ENCODE measurements around the gene INTS1. TPM values are rescaled to one million over a fixed set of nuclear protein-coding genes. Genes with fewer than 3 reads are reported as not detected.

INTS1 gene
- polyA plus RNA-seq, 3 donors, result 5.5 to 64.3 (median 7.3) TPM

GRCh38 chr7:1552200-1552599, 48.0 kb upstream of the INTS1 start:
- no peaks in the 10 kb centered on the region for H3K4me1 ChIP-seq (ENCODE audit: control insufficient read depth in 1 of 2, insufficient read depth in 2 of 2, low read length in 2 of 2)
- no peaks in the 10 kb centered on the region for H3K9me3 ChIP-seq (replicated peaks in 1 of 2; ENCODE audit: control insufficient read depth in 1 of 2, insufficient read depth in 1 of 2, low read length in 2 of 2)
- peaks cover 4% of the 10 kb centered on the region for H3K4me1 Mint-ChIP-seq
- no peaks in the 10 kb centered on the region for H3K27me3 ChIP-seq (ENCODE audit: control insufficient read depth in 2 of 2, insufficient read depth in 2 of 2, low read length in 2 of 2)
- H3K9me3 Mint-ChIP-seq, result peaks cover 0 to 5% (median 0%) of the 10 kb centered on the region in 7 donors
- WGBS (ENCODE audit: insufficient coverage), result 100% methylated on average over 1 of the region's 7 CpGs
- H3K4me2 ChIP-seq (replicated peaks; ENCODE audit: extremely low read depth, low read length, poor library complexity, severe bottlenecking), result no peak overlapping the region
- H3K9ac ChIP-seq (ENCODE audit: insufficient read depth, low read length, poor library complexity, severe bottlenecking), result no peak overlapping the region
- H3K79me2 ChIP-seq (ENCODE audit: insufficient read depth, low read length), result no peaks in the 10 kb centered on the region
- no peak overlapping the region for H2AFZ ChIP-seq (ENCODE audit: insufficient read depth, low read depth, low read length, poor library complexity, severe bottlenecking)
- no peaks in the 10 kb centered on the region for H3K36me3 Mint-ChIP-seq
- H3K4me3 Mint-ChIP-seq, result no peak overlapping the region
- intact Hi-C loops (cut with micrococcal nuclease), result no loop called here
- peaks cover 0 to 6% (median 2%) of the 10 kb centered on the region in 3 donors for H3K27me3 Mint-ChIP-seq (ENCODE audit: low read depth in 3 of 3)
- H3K27ac Mint-ChIP-seq, result no peak overlapping the region
- TF ChIP-seq CTCF (IDR thresholded peaks at IDR 0.05), result no peak
- no peaks in the 10 kb centered on the region for H3K36me3 ChIP-seq (replicated peaks in 1 of 2; ENCODE audit: control insufficient read depth in 1 of 2, insufficient read depth in 2 of 2, low read length in 2 of 2)
- H3K4me3 ChIP-seq (replicated peaks in 1 of 3; ENCODE audit: low read depth in 2 of 3, low read length in 3 of 3), result no peak overlapping the region
- no peak overlapping the region for H3K27ac ChIP-seq (ENCODE audit: low read depth in 1 of 2, low read length in 2 of 2)
- H4K20me1 ChIP-seq (ENCODE audit: insufficient read depth, low read length), result no peaks in the 10 kb centered on the region
- DNase-seq, result no peak

- Histone ChIP-seq H3K4me1 (ENCODE audit: control insufficient read depth in 1 of 2, insufficient read depth in 2 of 2, low read length in 2 of 2) (no peaks in the 10 kb centered on the region), H3K27me3 (ENCODE audit: control insufficient read depth in 2 of 2, insufficient read depth in 2 of 2, low read length in 2 of 2) (no peaks in the 10 kb centered on the region), H3K36me3 (replicated peaks in 1 of 2; ENCODE audit: control insufficient read depth in 1 of 2, insufficient read depth in 2 of 2, low read length in 2 of 2) (no peaks in the 10 kb centered on the region), H3K9me3 (replicated peaks in 1 of 2; ENCODE audit: control insufficient read depth in 1 of 2, insufficient read depth in 1 of 2, low read length in 2 of 2) (no peaks in the 10 kb centered on the region), H3K4me2 (replicated peaks; ENCODE audit: extremely low read depth, low read length, poor library complexity, severe bottlenecking) (no peak overlapping the region), H3K9ac (ENCODE audit: insufficient read depth, low read length, poor library complexity, severe bottlenecking) (no peak overlapping the region), H3K4me3 (replicated peaks in 1 of 3; ENCODE audit: low read depth in 2 of 3, low read length in 3 of 3) (no peak overlapping the region), H3K79me2 (ENCODE audit: insufficient read depth, low read length) (no peaks in the 10 kb centered on the region), H3K27ac (ENCODE audit: low read depth in 1 of 2, low read length in 2 of 2) (no peak overlapping the region), H2AFZ (ENCODE audit: insufficient read depth, low read depth, low read length, poor library complexity, severe bottlenecking) (no peak overlapping the region), H4K20me1 (ENCODE audit: insufficient read depth, low read length) (no peaks in the 10 kb centered on the region)
- intact Hi-C loops (cut with micrococcal nuclease), result no loop called here
- Mint-ChIP-seq H3K27me3 (ENCODE audit: low read depth in 3 of 3) (peaks cover 0 to 4% (median 2%) of the 10 kb centered on the region in 3 donors), H3K27ac (no peak overlapping the region), H3K4me1 (peaks cover 2% of the 10 kb centered on the region), H3K4me3 (no peak overlapping the region), H3K9me3 (peaks cover 0 to 2% (median 0%) of the 10 kb centered on the region in 7 donors), H3K36me3 (no peaks in the 10 kb centered on the region)
- WGBS (ENCODE audit: insufficient coverage), result 98% methylated on average over 15 of the region's 17 CpGs
- TF ChIP-seq CTCF (IDR thresholded peaks at IDR 0.05), result no peak
- no peak for DNase-seq
Measured at GRCh38 chr7:1550846-1551155, 46.6 kb upstream of the INTS1 start.
